Retinal pigment epithelial cell (primary cell): ENCODE data around the gene PADI1.

Experiments used
- DNase-seq: peaks from one replicate; pipeline ENCODE4 v3.0.0-alpha.2; 2010; ENCODE audit warnings: low read depth
- H3K4me3 ChIP-seq: 2 replicates; pipeline ENCODE4 v1.5.1; 2011; ENCODE audit warnings: mild to moderate bottlenecking, low read length, control low read depth, moderate library complexity
- CTCF ChIP-seq: conservative IDR thresholded peaks from 2 replicates; pipeline ENCODE4 v1.5.1; 2011; ENCODE audit warnings: low read depth, low read length, control low read depth, inconsistent platforms

PADI1 gene

GRCh38 chr1:17206196-17206595 is 1.3 kb downstream of the PADI1 start:
- no peak for DNase-seq
- no peak for TF ChIP-seq CTCF

GRCh38 chr1:17207046-17207445 is 2.1 kb downstream of the PADI1 start:
- H3K4me3 ChIP-seq: no peak overlapping the region
- TF ChIP-seq CTCF: no peak
- DNase-seq: no peak

More at GRCh38 chr1:17206196-17206595, 1.3 kb downstream of the PADI1 start:
- H3K4me3 ChIP-seq: no peak overlapping the region

GRCh38 chr1:17207540-17207939 is 2.6 kb downstream of the PADI1 start:
- no peak for TF ChIP-seq CTCF
- DNase-seq: no peak
- H3K4me3 ChIP-seq: no peak overlapping the region

- no peak for TF ChIP-seq CTCF
- H3K4me3 ChIP-seq: no peak overlapping the region
- DNase-seq: no peak
These were observed 3.1 kb downstream of the PADI1 start for GRCh38 chr1:17207966-17208418.

GRCh38 chr1:17208546-17208945 is 3.6 kb downstream of the PADI1 start:
- no peak for DNase-seq
- H3K4me3 ChIP-seq: no peak overlapping the region
- TF ChIP-seq CTCF: no peak

GRCh38 chr1:17209430-17209829 is 4.5 kb downstream of the PADI1 start:
- H3K4me3 ChIP-seq: no peak overlapping the region
- TF ChIP-seq CTCF: no peak
- no peak for DNase-seq

GRCh38 chr1:17210176-17210575 is 5.2 kb downstream of the PADI1 start:
- no peak for TF ChIP-seq CTCF
- no peak overlapping the region for H3K4me3 ChIP-seq
- no peak for DNase-seq
